WTC11 (cell line): ENCODE results near the gene PKHD1.

Source experiments
- CDX4 ChIP-seq: fragments of 250-450 bp; sonication (Bioruptor Pico); IDR thresholded peaks from 2 replicates; pipeline ENCODE4 v1.9.0; 2021; ENCODE audit warnings: moderate library complexity, mild to moderate bottlenecking, inconsistent platforms, borderline replicate concordance
- E2F5 ChIP-seq: sonication (generic); formaldehyde crosslinking; IDR thresholded peaks from 2 replicates; pipeline ENCODE4 v1.8.1; 2022; ENCODE audit warnings: mild to moderate bottlenecking, moderate library complexity, missing genetic modification reagents
- NFATC4 ChIP-seq: fragments of 250-450 bp; sonication (Bioruptor Pico); IDR thresholded peaks from 2 replicates; pipeline ENCODE4 v1.9.0; 2021; ENCODE audit warnings: mild to moderate bottlenecking
- NFE2L1 ChIP-seq: sonication (generic); formaldehyde crosslinking; IDR thresholded peaks from 2 replicates; pipeline ENCODE4 v1.8.1; 2023; ENCODE audit warnings: missing genetic modification reagents
- SP1 ChIP-seq: sonication (generic); formaldehyde crosslinking; conservative IDR thresholded peaks from 2 replicates; pipeline ENCODE4 v1.8.1; 2022; ENCODE audit warnings: missing genetic modification reagents
- TP53 ChIP-seq: sonication (generic); formaldehyde crosslinking; IDR thresholded peaks from 2 replicates; pipeline ENCODE4 v1.8.1; 2023; ENCODE audit warnings: mild to moderate bottlenecking, missing genetic modification reagents
- ZNF317 ChIP-seq: sonication (generic); formaldehyde crosslinking; IDR thresholded peaks from 2 replicates; pipeline ENCODE4 v1.8.1; 2023; ENCODE audit warnings: low read depth, mild to moderate bottlenecking, moderate library complexity, missing genetic modification reagents, borderline replicate concordance
- TF ChIP-seq, protein P1 (sequence below): fragments of 200-600 bp; IDR thresholded peaks from 2 replicates; pipeline ENCODE4 v1.8.0; 2022; ENCODE audit warnings: antibody characterized with exemption

DNA sequence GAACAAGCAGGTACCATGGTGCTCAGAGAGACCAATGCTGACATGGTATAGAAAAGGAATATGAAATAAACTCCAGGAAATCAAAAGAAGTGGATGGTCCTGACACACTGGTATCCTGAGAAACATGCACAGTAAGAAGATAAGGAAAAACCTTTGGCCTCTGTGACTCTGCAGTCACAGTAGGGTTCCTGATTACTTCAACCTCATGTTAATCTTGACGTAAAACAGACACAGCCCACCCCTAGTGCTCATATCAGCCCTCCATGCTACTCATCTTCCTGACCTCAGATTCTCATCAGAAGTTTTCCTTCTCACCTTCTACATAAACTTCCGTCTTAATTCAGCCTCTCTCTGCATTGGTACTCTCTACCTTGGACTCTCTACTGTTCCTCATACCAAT, 240.9 kb downstream of the PKHD1 start:
- TF ChIP-seq NFE2L1 (no peak), CDX4 (CRISPR knock-in tag) (no peak), ZNF317 (CRISPR knock-in tag) (no peak), NFATC4 (CRISPR knock-in tag) (no peak), TP53 (CRISPR knock-in tag) (no peak), SP1 (CRISPR knock-in tag) (no peak), E2F5 (CRISPR knock-in tag) (no peak)
- TF ChIP-seq, protein P1, sequence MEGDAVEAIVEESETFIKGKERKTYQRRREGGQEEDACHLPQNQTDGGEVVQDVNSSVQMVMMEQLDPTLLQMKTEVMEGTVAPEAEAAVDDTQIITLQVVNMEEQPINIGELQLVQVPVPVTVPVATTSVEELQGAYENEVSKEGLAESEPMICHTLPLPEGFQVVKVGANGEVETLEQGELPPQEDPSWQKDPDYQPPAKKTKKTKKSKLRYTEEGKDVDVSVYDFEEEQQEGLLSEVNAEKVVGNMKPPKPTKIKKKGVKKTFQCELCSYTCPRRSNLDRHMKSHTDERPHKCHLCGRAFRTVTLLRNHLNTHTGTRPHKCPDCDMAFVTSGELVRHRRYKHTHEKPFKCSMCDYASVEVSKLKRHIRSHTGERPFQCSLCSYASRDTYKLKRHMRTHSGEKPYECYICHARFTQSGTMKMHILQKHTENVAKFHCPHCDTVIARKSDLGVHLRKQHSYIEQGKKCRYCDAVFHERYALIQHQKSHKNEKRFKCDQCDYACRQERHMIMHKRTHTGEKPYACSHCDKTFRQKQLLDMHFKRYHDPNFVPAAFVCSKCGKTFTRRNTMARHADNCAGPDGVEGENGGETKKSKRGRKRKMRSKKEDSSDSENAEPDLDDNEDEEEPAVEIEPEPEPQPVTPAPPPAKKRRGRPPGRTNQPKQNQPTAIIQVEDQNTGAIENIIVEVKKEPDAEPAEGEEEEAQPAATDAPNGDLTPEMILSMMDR = no peak
